Mucosa of rectum (tissue), 2 donors: ENCODE data around the gene COPS9.

ENCODE experiments used
- H3K27ac ChIP-seq, 2 donors: one replicate each; pipeline ENCODE4 v1.7.0; 2013; ENCODE audit warnings: inconsistent platforms in 2 of 2, low read depth in 2 of 2, low read length in 2 of 2
- H3K27me3 ChIP-seq, 2 donors: one replicate each; pipeline ENCODE4 v1.7.0; 2013; ENCODE audit warnings: low read length in 2 of 2; ENCODE audit not compliant: control insufficient read depth in 2 of 2, insufficient read depth in 2 of 2
- H3K36me3 ChIP-seq, 2 donors: one replicate each; pipeline ENCODE4 v1.7.0; 2013; ENCODE audit warnings: low read length in 2 of 2; ENCODE audit not compliant: control insufficient read depth in 2 of 2, insufficient read depth in 2 of 2
- H3K4me1 ChIP-seq, 2 donors: one replicate each; pipeline ENCODE4 v1.7.0; 2013; ENCODE audit warnings: low read length in 2 of 2, mild to moderate bottlenecking in 1 of 2; ENCODE audit not compliant: control insufficient read depth in 2 of 2, insufficient read depth in 2 of 2
- H3K4me3 ChIP-seq, 2 donors: one replicate each; pipeline ENCODE4 v1.7.0; 2013; ENCODE audit warnings: low read length in 2 of 2
- H3K9ac ChIP-seq, 2 donors: one replicate each; pipeline ENCODE4 v1.7.0; 2013; ENCODE audit warnings: low read length in 2 of 2, low read depth in 1 of 2, mild to moderate bottlenecking in 1 of 2
- H3K9me3 ChIP-seq, 2 donors: one replicate each; pipeline ENCODE4 v1.7.0; 2013; ENCODE audit warnings: low read length in 2 of 2; ENCODE audit not compliant: control insufficient read depth in 2 of 2
- donor health status: healthy.
- donor health status: Normal muscosa, but diverticular disease.

COPS9 gene

DNA sequence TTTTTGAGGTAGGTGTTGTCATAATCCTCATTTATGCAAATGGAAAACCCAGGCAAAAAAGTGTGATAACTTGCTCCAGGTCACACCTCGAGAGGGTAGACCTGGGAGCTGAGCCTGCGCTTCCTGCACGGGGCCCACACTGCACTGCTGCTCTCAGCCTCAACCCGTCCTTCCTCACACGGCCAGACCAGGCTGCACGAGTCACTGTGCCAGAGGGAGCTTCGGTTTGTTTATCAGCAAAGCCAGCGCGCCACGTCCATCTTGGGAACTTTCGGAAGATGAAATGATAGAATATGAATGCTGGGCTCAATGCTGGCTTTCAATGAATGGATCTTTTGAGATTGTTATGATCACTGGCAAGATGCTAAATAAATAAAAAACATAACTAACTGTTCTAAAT is 14.4 kb downstream of the COPS9 start:
- no peak overlapping the region for H3K4me3 ChIP-seq
- no peaks in the 10 kb centered on the region for H3K9me3 ChIP-seq
- no peaks in the 10 kb centered on the region for H3K27me3 ChIP-seq
- H3K36me3 ChIP-seq: peaks cover 0 to 6% of the 10 kb centered on the region in 2 donors
- no peaks in the 10 kb centered on the region for H3K4me1 ChIP-seq
- H3K9ac ChIP-seq: no peak overlapping the region
- no peak overlapping the region for H3K27ac ChIP-seq

DNA sequence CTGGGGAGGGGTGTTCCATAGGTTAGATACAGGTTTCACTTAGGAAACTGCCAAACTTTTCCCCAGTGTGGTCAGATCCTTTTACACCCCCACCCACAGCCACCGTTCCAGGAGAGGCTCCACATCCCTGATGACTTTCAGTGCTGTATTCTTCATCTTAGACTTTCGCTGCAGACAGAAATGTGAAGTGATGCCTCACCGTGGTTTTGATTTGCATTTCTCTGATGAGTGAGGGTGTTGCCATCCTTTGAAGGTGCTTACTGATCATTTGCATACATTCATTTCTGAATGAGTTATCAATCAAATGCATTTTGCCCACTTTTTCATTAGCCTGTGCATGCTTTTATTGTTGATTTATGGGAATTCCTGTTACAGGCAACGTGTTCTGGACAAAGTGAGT is 14.9 kb downstream of the COPS9 start:
- no peaks in the 10 kb centered on the region for H3K9me3 ChIP-seq
- H3K36me3 ChIP-seq: peaks cover 0 to 2% of the 10 kb centered on the region in 2 donors
- H3K9ac ChIP-seq: no peak overlapping the region
- H3K4me1 ChIP-seq: no peaks in the 10 kb centered on the region
- H3K27me3 ChIP-seq: no peaks in the 10 kb centered on the region
- no peak overlapping the region for H3K27ac ChIP-seq
- H3K4me3 ChIP-seq: no peak overlapping the region

DNA sequence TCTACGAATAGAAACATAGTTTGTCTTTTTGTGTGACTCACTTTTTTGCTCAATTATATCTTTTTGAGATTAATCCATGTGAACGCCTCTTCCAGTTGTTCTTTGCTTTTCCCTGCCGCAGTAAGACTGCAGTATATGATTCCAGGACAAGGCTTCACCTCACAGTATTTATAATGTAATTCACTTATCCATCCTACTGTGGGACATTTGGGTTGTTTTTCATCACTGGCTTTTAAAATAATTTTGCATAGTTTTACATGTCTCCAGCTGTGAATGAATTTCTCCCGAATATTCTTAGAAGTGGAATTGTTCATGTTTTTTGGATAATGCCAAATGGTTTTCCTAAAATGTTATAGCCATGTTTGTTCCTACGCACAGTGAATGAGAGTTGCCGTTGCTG is 21.9 kb downstream of the COPS9 start:
- Histone ChIP-seq H3K4me1 (no peaks in the 10 kb centered on the region), H3K36me3 (no peaks in the 10 kb centered on the region), H3K27ac (no peak overlapping the region), H3K27me3 (peaks cover 3 to 6% of the 10 kb centered on the region in 2 donors), H3K4me3 (no peak overlapping the region), H3K9me3 (no peaks in the 10 kb centered on the region), H3K9ac (no peak overlapping the region)

DNA sequence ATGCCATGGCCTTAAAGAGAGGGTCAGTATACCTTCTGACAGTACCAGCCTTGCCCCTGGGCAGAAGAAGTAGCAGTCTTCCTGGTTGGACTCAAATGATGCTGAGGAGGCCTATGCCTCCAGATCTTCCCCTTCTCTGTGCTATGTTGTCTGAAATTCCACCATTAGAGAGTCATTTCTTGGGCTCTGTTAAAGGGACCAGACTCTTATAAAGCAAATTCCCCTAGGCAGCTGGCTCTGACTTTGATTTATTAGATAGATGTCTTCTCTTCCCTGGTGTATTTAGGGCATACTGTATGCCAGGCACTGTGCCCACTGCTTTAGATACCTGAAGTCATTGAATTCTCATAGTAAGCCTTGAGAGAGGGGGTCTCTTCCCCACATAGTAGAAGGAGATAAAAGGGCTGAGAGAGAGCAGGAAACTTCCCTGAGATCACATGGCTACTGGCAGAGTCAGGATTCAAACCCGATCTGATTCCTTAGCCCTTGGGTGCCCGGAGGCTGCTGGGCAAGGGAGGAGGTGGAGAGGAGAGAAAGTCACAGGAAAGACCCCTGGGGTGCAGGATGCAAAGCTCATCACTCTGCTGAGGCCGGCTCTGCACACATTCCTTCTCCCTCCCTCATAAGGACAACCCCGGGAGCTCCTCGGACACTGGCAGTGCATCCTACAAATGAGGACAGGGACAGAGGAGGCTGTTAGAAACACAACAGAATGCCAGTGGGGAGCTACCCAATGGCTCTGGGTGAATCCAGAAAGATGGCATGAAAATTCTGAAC is 23.0 kb downstream of the COPS9 start:
- H3K4me1 ChIP-seq: no peaks in the 10 kb centered on the region
- H3K27me3 ChIP-seq: peaks cover 3 to 6% of the 10 kb centered on the region in 2 donors
- no peaks in the 10 kb centered on the region for H3K36me3 ChIP-seq
- no peak overlapping the region for H3K4me3 ChIP-seq
- no peaks in the 10 kb centered on the region for H3K9me3 ChIP-seq
- H3K9ac ChIP-seq: no peak overlapping the region
- no peak overlapping the region for H3K27ac ChIP-seq

DNA sequence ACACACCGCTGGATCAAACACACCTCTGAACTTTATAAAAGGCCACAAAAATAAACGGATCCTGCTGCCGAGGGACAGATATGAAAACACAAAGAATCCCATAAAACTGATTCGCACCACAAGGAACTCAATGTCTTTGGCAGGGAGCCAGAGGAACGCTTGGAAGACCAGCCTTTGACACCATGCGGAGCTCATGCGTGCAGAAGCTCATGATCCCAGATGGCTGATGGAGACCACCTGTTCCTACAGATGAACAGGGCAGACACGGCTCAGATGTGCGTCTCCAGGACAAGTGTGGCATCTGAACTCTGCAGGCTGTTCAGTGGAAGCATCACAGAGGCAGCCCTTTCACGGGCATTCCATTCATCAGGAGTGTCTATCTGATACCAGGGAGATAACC is 24.9 kb downstream of the COPS9 start:
- Histone ChIP-seq H3K9ac (no peak overlapping the region), H3K4me1 (no peaks in the 10 kb centered on the region), H3K36me3 (no peaks in the 10 kb centered on the region), H3K4me3 (no peak overlapping the region), H3K9me3 (no peaks in the 10 kb centered on the region), H3K27ac (no peak overlapping the region), H3K27me3 (peaks cover 3 to 6% of the 10 kb centered on the region in 2 donors)

DNA sequence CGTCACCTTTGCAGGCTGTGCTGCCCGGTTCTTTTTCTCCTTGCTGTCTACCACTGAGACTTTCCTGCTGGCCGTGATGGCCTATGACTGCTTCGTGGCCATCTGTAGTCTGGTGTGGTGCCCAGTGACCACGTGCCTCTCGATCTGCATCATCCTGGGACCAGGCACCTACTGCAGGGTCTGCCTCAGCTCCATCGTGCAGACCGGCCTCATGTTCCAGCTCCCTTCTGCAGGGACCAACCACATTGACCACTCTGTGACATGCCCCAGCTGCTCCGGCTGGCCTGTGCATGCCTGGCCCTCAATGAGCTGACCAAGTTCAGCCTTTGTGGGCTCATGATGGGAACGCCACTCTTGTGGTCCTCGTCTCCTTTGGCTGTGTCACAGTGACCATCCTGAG is 26.7 kb downstream of the COPS9 start:
- Histone ChIP-seq H3K36me3 (no peaks in the 10 kb centered on the region), H3K27ac (no peak overlapping the region), H3K4me3 (no peak overlapping the region), H3K9ac (no peak overlapping the region), H3K27me3 (peaks cover 3 to 6% of the 10 kb centered on the region in 2 donors), H3K9me3 (no peaks in the 10 kb centered on the region), H3K4me1 (no peaks in the 10 kb centered on the region)

DNA sequence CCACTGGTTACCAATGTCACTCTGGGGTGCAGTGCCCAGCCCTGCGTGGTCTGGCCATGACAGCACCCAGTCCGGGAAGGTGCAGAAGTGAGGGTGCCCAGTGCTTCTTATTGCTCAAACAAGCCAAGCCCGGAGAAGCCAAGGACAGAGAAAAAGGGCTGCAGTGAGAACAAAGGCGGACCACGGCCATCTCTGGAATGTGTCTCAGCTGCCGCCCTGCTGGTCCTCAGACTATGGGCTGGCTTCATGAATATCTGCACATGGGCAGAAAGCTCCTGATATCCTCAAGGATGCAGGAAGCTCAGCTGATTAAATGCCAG is 28.7 kb downstream of the COPS9 start:
- Histone ChIP-seq H3K4me1 (no peaks in the 10 kb centered on the region), H3K27ac (no peak overlapping the region), H3K36me3 (no peaks in the 10 kb centered on the region), H3K27me3 (peaks cover 0 to 6% of the 10 kb centered on the region in 2 donors), H3K4me3 (no peak overlapping the region), H3K9me3 (no peaks in the 10 kb centered on the region), H3K9ac (no peak overlapping the region)

DNA sequence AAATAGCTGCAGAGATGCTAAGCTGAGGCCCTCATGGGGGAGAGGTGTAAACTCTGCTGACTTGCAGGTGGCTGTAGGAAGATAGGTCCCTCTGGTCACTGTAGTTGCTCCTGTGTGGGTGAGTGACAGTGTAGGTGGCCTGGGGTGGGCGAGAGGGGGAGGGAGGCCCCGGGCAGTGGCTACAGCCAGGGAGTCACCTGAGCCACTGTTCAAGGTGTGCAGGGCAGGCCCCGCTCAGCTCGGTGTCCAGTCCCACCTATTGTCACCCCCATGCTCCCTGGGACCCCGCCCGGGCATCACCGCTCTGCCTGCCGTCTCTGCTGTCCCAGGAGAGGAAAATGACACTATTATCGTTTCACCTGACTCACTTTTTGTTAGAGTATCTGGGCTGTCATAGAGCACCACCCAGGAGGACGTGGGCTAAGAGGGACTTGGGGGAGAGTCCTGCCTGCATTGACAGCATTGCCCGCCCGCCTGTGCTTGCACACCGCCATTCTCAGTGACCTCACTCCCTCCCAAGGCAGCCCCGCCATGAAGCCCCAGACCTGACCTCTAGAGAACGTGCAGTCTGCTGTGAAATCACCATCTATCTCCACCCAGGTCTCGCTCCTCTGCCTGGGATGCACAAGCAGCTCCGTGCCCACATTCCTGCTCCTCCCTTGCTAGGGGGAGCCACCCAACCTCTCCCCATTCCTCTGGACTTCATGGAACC is 29.2 kb downstream of the COPS9 start:
- Histone ChIP-seq H3K4me3 (no peak overlapping the region), H3K4me1 (no peaks in the 10 kb centered on the region), H3K9ac (no peak overlapping the region), H3K27ac (no peak overlapping the region), H3K36me3 (no peaks in the 10 kb centered on the region), H3K9me3 (no peaks in the 10 kb centered on the region), H3K27me3 (peaks cover 0 to 6% of the 10 kb centered on the region in 2 donors)

DNA sequence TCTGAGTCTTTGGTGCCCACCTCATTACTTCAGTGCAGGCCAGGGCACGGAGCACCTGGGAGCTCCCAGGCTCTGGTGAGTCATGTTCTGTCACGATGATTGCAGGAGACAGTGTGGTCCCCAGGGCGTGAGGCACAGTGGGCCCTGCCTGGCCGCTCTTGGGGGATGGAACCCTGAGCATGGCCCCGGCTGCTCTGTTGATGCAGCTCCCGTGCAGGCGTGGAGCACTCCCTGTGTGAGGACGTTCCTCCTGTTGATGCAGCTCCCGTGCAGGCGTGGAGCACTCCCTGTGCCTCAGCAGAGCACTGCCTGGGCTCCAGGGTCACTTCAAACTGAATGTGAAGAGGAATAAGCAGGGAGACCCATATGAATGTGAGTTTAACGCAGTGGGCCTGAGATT is 30.1 kb downstream of the COPS9 start:
- no peaks in the 10 kb centered on the region for H3K9me3 ChIP-seq
- H3K36me3 ChIP-seq: no peaks in the 10 kb centered on the region
- no peak overlapping the region for H3K9ac ChIP-seq
- H3K27me3 ChIP-seq: peaks cover 0 to 2% of the 10 kb centered on the region in 2 donors
- H3K4me1 ChIP-seq: no peaks in the 10 kb centered on the region
- H3K27ac ChIP-seq: no peak overlapping the region
- H3K4me3 ChIP-seq: no peak overlapping the region

DNA sequence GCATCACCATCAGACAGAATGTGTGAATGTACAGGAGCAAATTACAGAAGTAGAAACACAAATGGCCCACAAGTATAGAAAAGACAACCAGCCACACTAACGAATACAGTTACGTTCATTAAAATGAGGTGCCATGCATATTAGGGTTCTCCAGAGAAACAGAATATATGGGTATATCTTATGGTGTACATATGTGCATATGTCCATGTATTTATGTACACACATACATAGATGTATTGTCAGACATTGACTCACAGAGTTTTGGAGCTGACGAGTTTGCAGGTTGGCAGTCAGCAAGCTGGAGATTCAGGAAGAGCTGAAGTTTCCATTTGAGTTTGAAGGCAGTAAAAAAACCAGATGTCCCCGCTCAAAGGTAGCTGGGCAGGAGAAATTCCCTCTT is 33.0 kb downstream of the COPS9 start:
- Histone ChIP-seq H3K9me3 (no peaks in the 10 kb centered on the region), H3K27ac (no peak overlapping the region), H3K27me3 (no peaks in the 10 kb centered on the region), H3K4me3 (no peak overlapping the region), H3K36me3 (no peaks in the 10 kb centered on the region), H3K4me1 (no peaks in the 10 kb centered on the region), H3K9ac (no peak overlapping the region)
